Testis (tissue), 3 donors: ENCODE data around the gene ARF1. TPM values are rescaled to one million over a fixed set of nuclear protein-coding genes. Genes with fewer than 3 reads are reported as not detected.

ENCODE experiments used
- DNase-seq: peaks from one replicate; pipeline ENCODE4 v3.0.0-alpha.2; 2019
- H3K27ac ChIP-seq, 2 donors: fragments of 200-600 bp; sonication (generic); one replicate each; pipeline ENCODE4 v1.5.1; 2019
- H3K27me3 ChIP-seq: fragments of 200-600 bp; sonication (generic); one replicate; pipeline ENCODE4 v1.5.1; 2019
- H3K36me3 ChIP-seq: fragments of 200-600 bp; sonication (generic); one replicate; pipeline ENCODE4 v1.5.1; 2017; ENCODE audit warnings: low read depth; ENCODE audit errors: missing control alignments
- H3K4me1 ChIP-seq: fragments of 200-600 bp; sonication (generic); one replicate; pipeline ENCODE4 v1.5.1; 2019
- H3K4me3 ChIP-seq, 2 donors: fragments of 200-600 bp; sonication (generic); one replicate each; pipeline ENCODE4 v1.5.1; 2017 to 2019
- H3K9me3 ChIP-seq: fragments of 200-600 bp; sonication (generic); one replicate; pipeline ENCODE4 v1.5.1; 2017
- CTCF ChIP-seq, 3 experiments: fragments of 450-650 bp in 2 of 3; fragments of 200-600 bp in 1 of 3; sonication (generic) in 1 of 3; IDR thresholded peaks; one replicate each; pipeline ENCODE4 v1.5.1; 2016 to 2019; ENCODE audit warnings: antibody characterized with exemption in 3 of 3, mild to moderate bottlenecking in 2 of 3, moderate library complexity in 1 of 3
- POLR2A ChIP-seq: fragments of 450-650 bp; IDR thresholded peaks from one replicate; pipeline ENCODE4 v1.6.1; 2017; ENCODE audit warnings: antibody characterized with exemption, mild to moderate bottlenecking, moderate library complexity
- WGBS, 2 donors: methylation state at CpG; one replicate each; pipeline ENCODE4 v1.1.5; 2018; 5-methylcytosine and 5-hydroxymethylcytosine counted together
- intact Hi-C: fragments of 100-400 bp; cut with DNase I; formaldehyde crosslinking; loops from one replicate; pipeline ENCODE4 v1.15.1; 2023; ENCODE audit warnings: low total_unique reads
- polyA plus RNA-seq: library from polyadenylated mRNA; stranded (reverse); fragments of 350-450 nt; fragmentation: Illumina TruSeq; extraction: RNeasy Lipid Tissue Mini Kit (QIAGEN cat#74804); gene quantifications from one replicate; pipeline ENCODE4 v1.2.3, GENCODE V29; 2014; ENCODE audit warnings: low read depth, low replicate concordance; ENCODE audit not compliant: insufficient read depth
- total RNA-seq, 2 donors: library from RNA; depleted of rRNA; stranded (reverse); fragments of >200 nt; gene quantifications; one replicate each; pipeline ENCODE4 v1.2.3, GENCODE V29; 2016

The ARF1 gene
- total and polyA plus RNA-seq, 3 donors from 2014 or later, result 426 to 637 (median 488) TPM

- no peak overlapping the region for H3K4me3 ChIP-seq
- H3K4me1 ChIP-seq, result peaks cover 46% of the 10 kb centered on the region
- H3K36me3 ChIP-seq, result no peaks in the 10 kb centered on the region
- no peak for DNase-seq
- WGBS, 2 donors, result 20 to 39% methylated on average over 1 to 2 of the region's 2 CpGs
- intact Hi-C loops, result no loop called here
- no peak overlapping the region for H3K27ac ChIP-seq
- TF ChIP-seq CTCF (IDR thresholded peaks at IDR 0.05) (no peak), POLR2A (no peak)
- no peaks in the 10 kb centered on the region for H3K27me3 ChIP-seq
- no peaks in the 10 kb centered on the region for H3K9me3 ChIP-seq
Observed at GRCh38 chr1:228090613-228091081, 8.1 kb downstream of the ARF1 start.

GRCh38 chr1:228091084-228091483 is 8.6 kb downstream of the ARF1 start:
- H3K27me3 ChIP-seq, result no peaks in the 10 kb centered on the region
- 61 to 65% methylated on average over 4 of the region's 4 CpGs for WGBS, 2 donors
- H3K4me1 ChIP-seq, result peaks cover 41% of the 10 kb centered on the region
- TF ChIP-seq CTCF (IDR thresholded peaks at IDR 0.05) (no peak), POLR2A (no peak)
- H3K9me3 ChIP-seq, result no peaks in the 10 kb centered on the region
- intact Hi-C loops, result no loop called here
- H3K4me3 ChIP-seq, result no peak overlapping the region
- no peak overlapping the region for H3K27ac ChIP-seq
- H3K36me3 ChIP-seq, result no peaks in the 10 kb centered on the region
- no peak for DNase-seq

- Histone ChIP-seq H3K4me1 (peaks cover 32% of the 10 kb centered on the region), H3K4me3 (no peak overlapping the region), H3K27me3 (no peaks in the 10 kb centered on the region), H3K36me3 (no peaks in the 10 kb centered on the region), H3K27ac (no peak overlapping the region), H3K9me3 (no peaks in the 10 kb centered on the region)
- TF ChIP-seq POLR2A (no peak), CTCF (IDR thresholded peaks at IDR 0.05) (no peak)
- peak; percentile 6 for DNase-seq
- intact Hi-C loops, result no loop called here
- 82 to 87% methylated on average over 11 of the region's 11 CpGs for WGBS, 2 donors
Observed at GRCh38 chr1:228092342-228093049, 10.0 kb downstream of the ARF1 start.

GRCh38 chr1:228093050-228093906 is 10.8 kb downstream of the ARF1 start:
- no peaks in the 10 kb centered on the region for H3K27me3 ChIP-seq
- H3K9me3 ChIP-seq, result no peaks in the 10 kb centered on the region
- TF ChIP-seq POLR2A, result no peak
- no peak for TF ChIP-seq CTCF (IDR thresholded peaks at IDR 0.05)
- H3K36me3 ChIP-seq, result no peaks in the 10 kb centered on the region
- DNase-seq, result no peak
- WGBS, 2 donors, result 93 to 96% methylated on average over 20 of the region's 20 CpGs
- peaks cover 24% of the 10 kb centered on the region for H3K4me1 ChIP-seq
- no peak overlapping the region for H3K4me3 ChIP-seq
- H3K27ac ChIP-seq, result no peak overlapping the region
- intact Hi-C loops, result no loop called here
